ENCODE results near the gene ADARB2. TPM values are rescaled to one million over a fixed set of nuclear protein-coding genes. Genes with fewer than 3 reads are reported as not detected.

Gene ADARB2
- total RNA-seq, 4 donors from 2014 or later, result 0.80 to 4.9 (median 2.3) TPM

GRCh38 chr10:1156921-1157614 is 580.3 kb downstream of the ADARB2 start:
- no peaks in the 10 kb centered on the region for H3K27me3 ChIP-seq
- TF ChIP-seq CTCF (IDR thresholded peaks at IDR 0.05) (no peak), POLR2A (IDR thresholded peaks at IDR 0.05) (no peak), EP300 (IDR thresholded peaks at IDR 0.05; ENCODE audit: low read depth) (no peak), POLR2AphosphoS5 (IDR thresholded peaks at IDR 0.05) (no peak)
- in situ Hi-C loops (cut with MboI; ENCODE audit: low pct_ligation_motif_present in 1 of 4, low pct_unique_long_range_greater_than_20kb in 1 of 4, low sequenced_read_pairs in 3 of 4) (no loop called here), intact Hi-C loops (cut with DNase I; ENCODE audit: low total_unique reads) (no loop called here)
- no peak overlapping the region for H3K4me3 ChIP-seq
- H3K27ac ChIP-seq, result no peak overlapping the region
- no peaks in the 10 kb centered on the region for H3K4me1 ChIP-seq
- 82 to 92% methylated on average over 7 to 17 of the region's 17 CpGs for WGBS, 2 donors (ENCODE audit: low coverage in 1 of 2)
- no peak for DNase-seq
- no peaks in the 10 kb centered on the region for H3K9me3 ChIP-seq
- H3K36me3 ChIP-seq, result no peaks in the 10 kb centered on the region

- DNase-seq, result no peak
- H3K27me3 ChIP-seq, result no peaks in the 10 kb centered on the region
- no peaks in the 10 kb centered on the region for H3K36me3 ChIP-seq
- intact Hi-C loops (cut with DNase I; ENCODE audit: low total_unique reads), result no loop called here
- in situ Hi-C loops (cut with MboI; ENCODE audit: low pct_ligation_motif_present in 1 of 4, low pct_unique_long_range_greater_than_20kb in 1 of 4, low sequenced_read_pairs in 3 of 4), result no loop called here
- 85% methylated on average over 8 of the region's 8 CpGs; no CpG with 5 or more reads in 1 of the 2 donors for WGBS, 2 donors (ENCODE audit: low coverage in 1 of 2)
- H3K4me3 ChIP-seq, result no peak overlapping the region
- no peak for TF ChIP-seq CTCF (IDR thresholded peaks at IDR 0.05)
- no peak for TF ChIP-seq POLR2A (IDR thresholded peaks at IDR 0.05)
- no peak for TF ChIP-seq EP300 (IDR thresholded peaks at IDR 0.05; ENCODE audit: low read depth)
- TF ChIP-seq POLR2AphosphoS5 (IDR thresholded peaks at IDR 0.05), result no peak
- H3K9me3 ChIP-seq, result no peaks in the 10 kb centered on the region
- no peak overlapping the region for H3K27ac ChIP-seq
- H3K4me1 ChIP-seq, result no peaks in the 10 kb centered on the region
These were observed 580.8 kb downstream of the ADARB2 start for GRCh38 chr10:1156616-1156886.

GRCh38 chr10:1155791-1156615 is 581.3 kb downstream of the ADARB2 start:
- Histone ChIP-seq H3K36me3 (no peaks in the 10 kb centered on the region), H3K4me1 (no peaks in the 10 kb centered on the region), H3K27me3 (no peaks in the 10 kb centered on the region), H3K27ac (no peak overlapping the region), H3K9me3 (no peaks in the 10 kb centered on the region), H3K4me3 (no peak overlapping the region)
- in situ Hi-C loops (cut with MboI; ENCODE audit: low pct_ligation_motif_present in 1 of 4, low pct_unique_long_range_greater_than_20kb in 1 of 4, low sequenced_read_pairs in 3 of 4), result no loop called here
- no peak for TF ChIP-seq CTCF (IDR thresholded peaks at IDR 0.05)
- no peak for TF ChIP-seq POLR2A (IDR thresholded peaks at IDR 0.05)
- TF ChIP-seq POLR2AphosphoS5 (IDR thresholded peaks at IDR 0.05), result no peak
- no peak for TF ChIP-seq EP300 (IDR thresholded peaks at IDR 0.05; ENCODE audit: low read depth)
- intact Hi-C loops (cut with DNase I; ENCODE audit: low total_unique reads), result no loop called here
- no peak for DNase-seq
- whole genome bisulfite sequencing, 2 donors (ENCODE audit: low coverage in 1 of 2), result 50 to 86% methylated on average over 2 to 20 of the region's 20 CpGs

- Histone ChIP-seq H3K9me3 (no peaks in the 10 kb centered on the region), H3K36me3 (no peaks in the 10 kb centered on the region), H3K4me3 (no peak overlapping the region), H3K27ac (no peak overlapping the region), H3K4me1 (no peaks in the 10 kb centered on the region), H3K27me3 (no peaks in the 10 kb centered on the region)
- intact Hi-C loops (cut with DNase I; ENCODE audit: low total_unique reads) (no loop called here), in situ Hi-C loops (cut with MboI; ENCODE audit: low pct_ligation_motif_present in 1 of 4, low pct_unique_long_range_greater_than_20kb in 1 of 4, low sequenced_read_pairs in 3 of 4) (no loop called here)
- no peak for DNase-seq
- WGBS, 2 donors (ENCODE audit: low coverage in 1 of 2), result 62 to 77% methylated on average over 2 to 9 of the region's 9 CpGs
- TF ChIP-seq EP300 (IDR thresholded peaks at IDR 0.05; ENCODE audit: low read depth) (no peak), POLR2AphosphoS5 (IDR thresholded peaks at IDR 0.05) (no peak), CTCF (IDR thresholded peaks at IDR 0.05) (no peak), POLR2A (IDR thresholded peaks at IDR 0.05) (no peak)
These were observed 582.6 kb downstream of the ADARB2 start for GRCh38 chr10:1154531-1155295.
